ENCODE results near the gene EXT2.

GRCh38 chr11:44228379-44228778, 132.9 kb downstream of the EXT2 start:
- TF ChIP-seq CTCF (IDR thresholded peaks at IDR 0.05), result no peak
- TF ChIP-seq POLR2A (IDR thresholded peaks at IDR 0.05), result no peak
- TF ChIP-seq POLR2AphosphoS5 (IDR thresholded peaks at IDR 0.05), result no peak
